Natural killer cell (primary cell): ENCODE data around the gene SLC25A41. TPM values are rescaled to one million over a fixed set of nuclear protein-coding genes. Genes with fewer than 3 reads are reported as not detected.

Experiments used
- ATAC-seq, 3 donors: fragments of 150-1000 bp in 2 of 3; fragments of 200-7000 bp in 1 of 3; cut with Tn5 transposase; 1 replicate in 1 of 3; 2 replicates in 2 of 3; pipeline ENCODE4 v1.10.0; 2021; ENCODE audit warnings: mild to moderate bottlenecking in 2 of 3, moderate library complexity in 2 of 3
- DNase-seq, 2 donors: peaks; one replicate each; pipeline versions ENCODE4 v3.0.0 to v3.0.0-alpha.2; 2013 to 2021; ENCODE audit warnings: mixed read lengths in 1 of 2
- H3K27ac ChIP-seq: one replicate; pipeline ENCODE4 v1.5.1; 2013; ENCODE audit warnings: mild to moderate bottlenecking, low read length
- H3K27me3 ChIP-seq: one replicate; pipeline ENCODE4 v1.6.1; 2013; ENCODE audit warnings: low read length; ENCODE audit not compliant: control insufficient read depth, insufficient read depth
- H3K36me3 ChIP-seq: one replicate; pipeline ENCODE4 v1.6.1; 2013; ENCODE audit warnings: low read length; ENCODE audit not compliant: control insufficient read depth, insufficient read depth
- H3K4me1 ChIP-seq: one replicate; pipeline ENCODE4 v1.6.1; 2013; ENCODE audit warnings: low read length; ENCODE audit not compliant: control insufficient read depth, insufficient read depth
- H3K4me3 ChIP-seq: one replicate; pipeline ENCODE4 v1.5.1; 2013; ENCODE audit warnings: low read length
- H3K9me3 ChIP-seq: one replicate; pipeline ENCODE4 v1.6.1; 2013; ENCODE audit warnings: low read length; ENCODE audit not compliant: control insufficient read depth, insufficient read depth
- H3K27ac Mint-ChIP-seq, 2 donors: one replicate each; pipeline ENCODE4 v1.8.0; 2022; ENCODE audit warnings: mild to moderate bottlenecking in 2 of 2, mixed read lengths in 2 of 2, moderate library complexity in 1 of 2
- H3K27me3 Mint-ChIP-seq, 2 donors: one replicate each; pipeline ENCODE4 v1.8.0; 2022; ENCODE audit warnings: low read depth in 2 of 2, mixed read lengths in 2 of 2
- H3K36me3 Mint-ChIP-seq: one replicate; pipeline ENCODE4 v1.8.0; 2022; ENCODE audit warnings: mixed read lengths
- H3K4me1 Mint-ChIP-seq, 2 donors: one replicate each; pipeline ENCODE4 v1.8.0; 2022; ENCODE audit warnings: mixed read lengths in 2 of 2
- H3K4me3 Mint-ChIP-seq: one replicate; pipeline ENCODE4 v1.8.0; 2022; ENCODE audit warnings: mild to moderate bottlenecking, moderate library complexity, mixed read lengths
- H3K9me3 Mint-ChIP-seq, 2 donors: one replicate each; pipeline ENCODE4 v1.8.0; 2022; ENCODE audit warnings: mixed read lengths in 2 of 2
- CTCF ChIP-seq: fragments of 200-600 bp; IDR thresholded peaks from one replicate; pipeline ENCODE4 v1.8.0; 2022; ENCODE audit warnings: antibody characterized with exemption
- WGBS: methylation state at CpG from one replicate; pipeline ENCODE4 v1.1.7; 2013; ENCODE audit warnings: missing lambda C conversion rate; ENCODE audit not compliant: insufficient coverage; 5-methylcytosine and 5-hydroxymethylcytosine counted together
- intact Hi-C: fragments of 100-400 bp; cut with micrococcal nuclease; formaldehyde crosslinking; loops from one replicate; pipeline ENCODE4 v1.14.2; 2022
- total RNA-seq, 4 donors: library from RNA; stranded (reverse); fragments of 120-200 nt in 1 of 4; gene quantifications; one replicate each; pipeline versions ENCODE4 v1.2.3 to v1.2.4, GENCODE V29; 2013 to 2022

SLC25A41 gene
- total RNA-seq, 3 donors from 2014 or later (not counting 1 experiment from before 2014, with no cell fraction given) = not detected

- peak overlapping the region; percentile 97 for H3K4me3 Mint-ChIP-seq
- H3K36me3 Mint-ChIP-seq = no peaks in the 10 kb centered on the region
- intact Hi-C loops = loop anchor here (1.0 kb wide), 2 partner anchors 19 to 33 kb away; no protein-coding TSS in a partner anchor
- H3K4me3 ChIP-seq = peak overlapping the region; percentile 89
- ATAC-seq (no peak), DNase-seq (peak in 1 of 2 donors; percentile 19)
- 4% methylated on average over 29 of the region's 30 CpGs for WGBS
- H3K27me3 Mint-ChIP-seq = no peaks in the 10 kb centered on the region
- peak overlapping the region; percentile 96 to 97 for H3K27ac Mint-ChIP-seq
- H3K27ac ChIP-seq = peak overlapping the region; percentile 96
- peaks cover 26 to 30% of the 10 kb centered on the region in 2 donors for H3K4me1 Mint-ChIP-seq
- peaks cover 18% of the 10 kb centered on the region for H3K4me1 ChIP-seq
- no peaks in the 10 kb centered on the region for H3K9me3 ChIP-seq
- no peak for TF ChIP-seq CTCF
- H3K27me3 ChIP-seq = no peaks in the 10 kb centered on the region
- H3K9me3 Mint-ChIP-seq = no peaks in the 10 kb centered on the region
- H3K36me3 ChIP-seq = peaks cover 26% of the 10 kb centered on the region
Observed at GRCh38 chr19:6392221-6393073, 41.1 kb downstream of the SLC25A41 start.

- Mint-ChIP-seq H3K36me3 (no peaks in the 10 kb centered on the region), H3K27me3 (no peaks in the 10 kb centered on the region), H3K27ac (no peak overlapping the region), H3K9me3 (no peaks in the 10 kb centered on the region), H3K4me1 (peaks cover 13 to 14% of the 10 kb centered on the region in 2 donors), H3K4me3 (no peak overlapping the region)
- ATAC-seq (no peak), DNase-seq (no peak)
- Histone ChIP-seq H3K4me1 (peaks cover 4% of the 10 kb centered on the region), H3K4me3 (no peak overlapping the region), H3K27me3 (no peaks in the 10 kb centered on the region), H3K36me3 (peaks cover 51% of the 10 kb centered on the region), H3K27ac (no peak overlapping the region), H3K9me3 (no peaks in the 10 kb centered on the region)
- intact Hi-C loops = no loop called here
- WGBS = 97% methylated on average over 19 of the region's 19 CpGs
- no peak for TF ChIP-seq CTCF
Observed at GRCh38 chr19:6387372-6387771, 46.2 kb downstream of the SLC25A41 start.

GRCh38 chr19:6384381-6384780 lies 49.2 kb downstream of the SLC25A41 start:
- H3K4me3 Mint-ChIP-seq = no peak overlapping the region
- Histone ChIP-seq H3K4me1 (no peaks in the 10 kb centered on the region), H3K9me3 (no peaks in the 10 kb centered on the region), H3K27ac (no peak overlapping the region), H3K4me3 (no peak overlapping the region), H3K36me3 (peaks cover 68% of the 10 kb centered on the region), H3K27me3 (no peaks in the 10 kb centered on the region)
- ATAC-seq (no peak), DNase-seq (no peak)
- intact Hi-C loops = no loop called here
- TF ChIP-seq CTCF = no peak
- H3K27me3 Mint-ChIP-seq = no peaks in the 10 kb centered on the region
- peaks cover 0 to 4% of the 10 kb centered on the region in 2 donors for H3K4me1 Mint-ChIP-seq
- WGBS = 96% methylated on average over 4 of the region's 4 CpGs
- H3K36me3 Mint-ChIP-seq = no peaks in the 10 kb centered on the region
- no peaks in the 10 kb centered on the region for H3K9me3 Mint-ChIP-seq
- H3K27ac Mint-ChIP-seq = no peak overlapping the region
